ENCODE measurements around the gene ABHD8.

- TF ChIP-seq EZH2 (IDR thresholded peaks at IDR 0.05) (no peak), POLR2AphosphoS5 (IDR thresholded peaks at IDR 0.05; ENCODE audit: borderline replicate concordance, low read depth, low read length) (no peak), FOXP2 (optimal IDR thresholded peaks at IDR 0.05; ENCODE audit: control extremely low read depth, extremely low read length, insufficient read depth) (no peak)
Measured at GRCh38 chr19:17340302-17340870, 37.2 kb upstream of the ABHD8 start.

Measured in SK-N-MC (cell line).